ENCODE data around the gene PHETA1.
A peak's percentile ranks its signal among the peaks of the same experiment; 100 is the strongest.

Gene PHETA1

DNA sequence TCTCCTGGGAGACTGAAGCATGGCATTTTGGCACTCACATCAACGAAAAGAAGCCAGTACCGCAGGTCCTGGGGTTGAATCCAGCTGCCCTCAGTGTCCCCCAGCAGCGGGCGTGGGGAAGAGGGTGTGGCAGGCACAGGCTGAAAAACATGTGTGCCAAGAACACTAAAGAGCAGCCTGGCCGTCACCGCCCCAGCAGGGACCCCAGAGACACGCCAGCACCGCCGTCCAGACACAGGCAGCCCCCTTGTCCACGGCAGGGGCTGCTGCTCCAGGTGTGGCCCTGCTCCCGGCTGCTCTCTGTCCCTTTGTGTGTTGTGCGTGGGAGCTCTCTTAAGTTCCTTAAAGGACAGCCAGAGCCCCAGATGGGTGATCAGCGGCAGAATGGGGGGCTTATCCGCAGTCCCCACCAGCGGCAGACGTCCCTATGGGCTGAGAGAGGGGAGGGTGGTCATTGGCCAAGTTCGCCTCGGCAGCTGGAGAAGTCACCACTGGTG is 556 bp downstream of the PHETA1 start:
- DNase-seq, result no peak

- no peak for DNase-seq
These were observed 1.2 kb downstream of the PHETA1 start for GRCh38 chr12:111367661-111368221.

GRCh38 chr12:111366583-111366982 is 2.3 kb downstream of the PHETA1 start:
- no peak for DNase-seq

DNA sequence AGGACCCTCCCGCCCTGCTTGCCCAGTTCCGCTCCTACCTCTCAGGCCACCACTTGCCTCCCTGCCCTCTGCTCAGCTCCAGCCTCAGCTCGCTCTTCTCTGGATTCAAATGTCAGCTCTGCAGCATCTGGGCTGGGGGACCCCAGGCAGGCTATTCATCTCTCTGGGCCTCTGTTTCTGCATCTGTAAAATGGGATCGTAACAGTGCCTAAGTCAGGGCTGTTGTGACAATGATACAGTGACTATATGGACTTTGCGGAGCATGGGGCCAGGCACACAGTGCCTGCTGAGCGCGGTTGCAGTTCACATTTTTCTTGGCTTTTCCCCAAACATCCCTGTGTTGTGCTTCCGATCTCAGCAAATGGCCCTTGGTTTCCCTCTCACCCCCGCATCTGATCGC is 2.8 kb downstream of the PHETA1 start:
- DNase-seq, result no peak

DNA sequence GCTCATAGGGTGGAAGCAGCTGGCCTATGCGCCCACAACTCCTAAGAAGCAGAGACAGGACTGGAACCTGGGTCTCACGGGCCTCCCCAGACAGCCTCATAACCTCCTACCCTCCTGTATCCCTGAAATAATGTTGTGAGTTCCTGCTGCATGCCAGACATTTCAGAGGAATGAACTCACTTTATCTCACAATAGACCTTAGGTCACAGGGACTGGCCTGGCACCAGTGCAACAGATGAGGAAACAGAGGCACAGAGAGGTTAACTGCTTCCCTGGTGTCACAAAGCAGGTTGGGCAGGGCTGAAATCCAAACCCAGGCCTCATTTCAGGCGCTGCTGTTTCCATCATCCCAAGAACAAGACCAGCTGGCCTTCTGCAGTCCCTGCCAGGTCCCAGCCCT is 5.3 kb downstream of the PHETA1 start:
- DNase-seq, result peak; percentile 39

GRCh38 chr12:111362687-111363475 is 6.0 kb downstream of the PHETA1 start:
- DNase-seq, result no peak

DNA sequence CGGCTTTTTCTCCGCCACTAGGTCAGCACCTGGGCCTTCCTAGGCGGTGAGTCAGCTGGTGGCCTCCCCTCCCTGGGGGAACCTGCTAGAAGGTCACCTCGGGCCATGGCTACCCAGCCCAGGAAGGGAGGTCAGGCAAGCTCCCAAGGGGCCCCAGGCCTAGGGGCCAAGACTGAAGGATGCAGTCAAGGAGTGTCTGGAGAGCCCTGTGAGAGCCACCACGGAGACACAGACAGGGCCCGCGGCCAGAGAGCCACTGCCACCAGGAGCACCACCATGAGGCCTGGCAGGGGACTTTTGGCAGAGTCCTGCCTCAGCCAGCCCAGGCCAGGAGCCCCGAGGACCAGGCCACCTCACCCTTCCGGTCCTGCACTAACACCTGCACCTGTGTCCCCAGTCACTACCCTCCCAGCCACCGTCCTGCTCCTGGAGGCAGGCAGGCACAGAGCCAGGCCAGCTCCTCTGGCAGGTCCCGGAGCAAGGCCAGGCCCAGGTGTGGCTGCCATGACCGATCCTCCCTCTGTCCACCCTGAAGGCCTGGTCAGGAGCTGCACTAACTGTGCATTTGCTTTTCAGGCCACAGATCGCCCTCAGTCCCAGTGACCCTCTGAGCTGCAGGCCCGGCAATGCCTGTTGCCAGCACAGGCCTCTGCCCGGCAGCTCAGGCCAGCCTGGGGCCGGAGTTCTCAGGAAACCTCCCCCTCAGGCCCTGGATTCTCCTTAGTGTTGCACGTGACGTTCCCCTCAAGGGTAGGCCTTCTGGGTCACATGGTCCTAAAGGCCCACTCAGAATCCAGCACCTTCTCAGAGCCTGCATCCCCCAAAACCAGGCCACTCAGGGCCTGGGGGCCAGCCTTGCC is 6.9 kb downstream of the PHETA1 start:
- no peak for DNase-seq

GRCh38 chr12:111361073-111361716 is 7.7 kb downstream of the PHETA1 start:
- no peak for DNase-seq

DNA sequence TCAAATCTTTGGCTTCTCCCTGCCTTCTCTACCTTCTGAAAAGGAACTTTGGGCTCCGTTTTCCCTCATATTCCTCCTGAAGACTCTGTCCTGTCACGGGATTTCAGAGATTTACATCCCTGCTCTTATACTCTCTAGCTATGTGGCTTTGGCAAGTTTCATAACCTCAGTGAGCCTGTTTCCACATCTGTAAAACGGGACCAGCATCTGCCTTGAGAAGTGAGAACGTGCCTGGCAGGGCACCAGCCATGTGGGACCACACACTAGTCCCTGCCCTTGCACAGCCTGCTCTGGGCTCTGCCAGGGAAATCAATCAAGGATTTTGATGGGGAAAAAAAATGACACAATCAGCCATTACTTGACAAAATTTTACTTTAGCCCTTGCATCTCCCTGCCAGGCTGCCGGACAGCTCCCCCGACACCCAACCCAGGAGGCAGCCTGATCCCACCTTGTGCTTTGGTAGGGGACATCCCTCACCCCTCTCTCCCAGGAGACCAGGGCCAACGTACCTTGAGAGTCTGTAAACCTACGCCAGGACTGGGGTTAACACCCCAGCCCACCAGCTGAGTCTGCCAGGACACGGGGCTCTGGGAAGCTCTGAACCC is 8.5 kb downstream of the PHETA1 start:
- no peak for DNase-seq

GRCh38 chr12:111359914-111360276 is 9.0 kb downstream of the PHETA1 start:
- no peak for DNase-seq

- no peak for DNase-seq
These were observed 9.5 kb downstream of the PHETA1 start for GRCh38 chr12:111359231-111359913.

DNA sequence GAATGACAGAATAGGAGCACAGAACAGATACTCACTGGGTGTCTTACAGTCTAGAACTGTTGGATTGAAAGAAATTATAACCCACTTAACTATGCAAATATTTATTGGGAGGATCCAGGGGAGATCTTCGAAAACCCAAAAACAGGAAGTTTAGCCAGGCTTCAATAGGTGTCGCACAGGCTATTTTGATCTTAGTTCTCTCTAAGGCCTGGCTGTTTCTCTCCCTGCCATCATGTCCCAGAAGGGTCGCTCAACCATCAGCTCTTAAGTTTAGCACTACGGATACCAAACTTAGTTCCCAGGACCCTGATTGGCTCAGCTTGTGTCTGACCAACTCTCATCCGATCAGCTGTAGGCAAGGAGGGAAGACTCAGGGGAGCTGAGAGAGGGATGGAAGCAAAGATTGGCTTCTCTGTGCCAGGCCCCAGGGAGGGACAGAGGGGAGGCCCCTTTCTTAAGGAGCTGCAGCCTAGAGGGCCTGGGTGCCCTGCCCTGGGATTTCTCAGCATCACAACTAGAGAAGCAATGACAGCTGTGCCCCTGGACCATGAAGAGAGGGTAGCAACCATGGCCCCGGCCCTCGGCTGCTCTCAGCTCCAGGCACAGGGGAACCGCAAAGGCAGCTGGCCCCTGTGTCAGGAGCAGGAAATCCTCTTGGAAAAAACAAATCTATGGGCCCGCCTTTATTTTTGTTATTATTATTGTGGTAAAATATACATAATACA is 13.5 kb downstream of the PHETA1 start:
- DNase-seq, result no peak

DNA sequence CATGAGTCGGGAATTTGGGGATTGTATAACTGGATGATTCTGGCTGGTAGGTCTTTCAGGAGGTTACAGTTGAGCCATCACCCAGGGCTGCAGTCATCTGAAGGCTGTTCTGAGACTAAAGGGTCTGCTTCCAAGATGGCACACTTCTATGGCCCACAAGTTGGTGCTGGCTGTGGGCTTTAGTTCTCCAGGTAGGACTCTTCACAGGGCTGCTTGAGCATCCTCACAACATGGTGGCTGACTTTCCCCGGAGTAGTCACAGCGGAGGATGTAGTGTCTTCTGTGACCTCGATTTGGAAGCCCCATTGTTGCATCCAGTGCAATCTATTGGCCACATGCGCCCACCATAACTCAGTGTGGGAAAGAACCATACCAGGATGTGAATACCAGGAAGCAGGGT is 14.4 kb downstream of the PHETA1 start:
- no peak for DNase-seq

DNA sequence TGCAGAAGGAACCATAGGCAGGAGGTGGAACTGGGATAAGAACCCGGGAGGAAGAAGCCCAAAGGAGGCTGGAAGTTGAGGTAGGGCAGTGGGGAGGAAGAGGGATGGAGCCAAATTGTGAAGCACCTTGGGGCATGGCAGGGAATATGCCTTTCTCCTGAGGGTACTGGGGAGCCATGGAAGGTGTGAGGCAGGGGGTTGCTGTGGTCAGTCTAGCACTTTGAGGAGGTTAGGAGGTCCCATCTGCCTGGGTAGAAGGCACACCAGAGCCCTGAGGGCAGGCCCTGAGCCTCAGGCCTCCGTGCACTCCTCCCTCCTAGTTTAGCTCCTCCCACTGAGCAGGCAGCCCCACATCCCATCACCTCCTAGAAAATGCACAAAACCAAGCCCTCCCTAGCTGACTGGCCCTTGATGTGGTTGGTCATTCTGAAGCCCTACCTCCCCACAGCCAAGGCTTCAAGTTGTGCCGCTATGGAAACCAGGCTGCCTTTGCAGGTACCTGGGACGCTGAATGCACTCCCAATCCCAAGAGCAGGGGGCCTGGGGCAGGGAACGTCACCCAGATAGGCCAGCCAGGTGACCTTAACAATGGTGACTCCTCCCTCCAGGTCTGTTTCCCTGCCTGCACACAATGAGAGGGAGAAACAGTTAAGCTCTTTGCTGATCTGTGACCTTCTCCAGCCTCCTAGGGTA is 15.1 kb downstream of the PHETA1 start:
- no peak for DNase-seq

- DNase-seq, result no peak
These were observed 15.9 kb downstream of the PHETA1 start for GRCh38 chr12:111353026-111353425.

DNA sequence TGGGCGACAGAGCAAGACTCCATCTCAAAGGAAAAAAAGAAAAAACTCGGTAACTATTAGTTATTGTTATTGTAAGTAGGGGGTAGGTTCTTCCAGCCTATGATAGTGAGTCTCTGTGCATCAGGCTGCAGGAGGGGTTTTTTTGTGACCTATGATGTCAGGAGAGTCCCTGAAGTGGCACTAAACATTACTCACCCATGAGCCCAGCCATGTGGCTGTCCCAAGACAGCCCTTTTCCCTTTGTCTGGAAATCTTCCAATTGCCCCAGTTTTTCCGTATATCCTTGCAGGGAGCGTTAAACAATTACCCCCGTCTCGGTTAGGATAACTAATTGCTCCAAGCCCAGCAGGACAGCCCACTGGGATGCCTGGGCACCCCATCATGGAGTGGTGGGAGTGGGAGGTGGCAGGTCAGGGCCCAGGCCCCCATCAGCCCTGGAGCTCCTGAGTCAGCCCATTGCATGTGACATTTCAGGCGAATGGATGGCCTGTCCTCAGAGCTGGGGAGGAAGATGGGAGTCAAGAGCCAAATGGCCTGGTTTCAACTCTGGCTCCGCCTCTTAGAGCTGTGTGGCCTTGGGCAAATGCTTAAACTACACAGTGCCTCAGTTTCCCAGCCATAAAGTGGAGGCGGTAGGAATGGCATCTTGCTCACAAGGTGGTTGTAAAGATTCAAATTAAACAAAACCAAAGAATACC is 16.4 kb downstream of the PHETA1 start:
- no peak for DNase-seq

GRCh38 chr12:111351026-111351425 is 17.9 kb downstream of the PHETA1 start:
- DNase-seq, result no peak

DNA sequence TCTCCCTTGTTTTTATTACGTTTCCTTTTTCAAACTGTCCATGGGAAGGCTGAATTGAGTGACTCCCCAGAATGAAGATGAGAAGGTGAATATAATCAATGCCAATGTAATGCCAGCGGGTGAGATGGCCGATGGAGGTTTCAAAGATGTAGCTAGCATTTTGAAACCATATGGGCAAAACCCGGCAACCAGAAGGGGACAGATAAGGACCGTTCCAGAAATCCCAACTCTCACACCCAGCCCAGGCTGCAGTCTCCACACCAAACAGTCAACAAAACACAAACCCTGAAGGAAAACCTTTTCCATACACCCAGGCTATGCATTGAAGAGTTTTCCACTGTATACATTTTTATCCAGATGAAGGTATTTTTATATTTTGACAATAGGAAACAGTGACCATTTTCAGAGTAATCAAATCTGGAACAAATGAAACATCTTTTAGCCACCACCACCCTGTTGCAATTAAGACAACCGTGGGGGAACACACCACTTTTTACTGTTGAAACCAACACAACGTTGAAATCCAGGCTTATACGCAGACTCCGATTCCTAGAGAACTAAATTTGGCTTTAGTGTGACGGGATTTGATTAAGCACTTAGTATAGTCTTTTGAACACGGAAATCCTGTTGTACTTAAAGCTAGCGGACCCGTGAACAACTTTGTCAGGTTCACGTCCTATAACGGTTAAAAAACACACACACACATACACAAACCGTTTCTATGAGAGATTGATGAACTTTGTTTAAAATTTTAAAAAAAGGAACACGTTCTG is 19.0 kb downstream of the PHETA1 start:
- no peak for DNase-seq

- DNase-seq, result no peak
These were observed 19.7 kb downstream of the PHETA1 start for GRCh38 chr12:111349101-111349747.

Data from HCEC 1CT (cell line).